Brain microvascular endothelial cell (primary cell): ENCODE measurements around the gene SERINC5.
"Not testable (repeated sequence)": the region's sequence is repeated elsewhere in the genome, so short reads cannot be mapped to it uniquely, and the experiment has no call there.

ENCODE experiments used
- DNase-seq: peaks from one replicate; pipeline ENCODE4 v3.0.0-alpha.2; 2020
- H3K27ac ChIP-seq: fragments of 250-450 bp; sonication (Bioruptor Pico); 2 replicates; pipeline ENCODE4 v1.5.1; 2020; ENCODE audit warnings: mild to moderate bottlenecking, moderate library complexity
- H3K27me3 ChIP-seq: fragments of 250-450 bp; sonication (Bioruptor Pico); replicated peaks from 2 replicates; pipeline ENCODE4 v1.5.1; 2020; ENCODE audit warnings: mild to moderate bottlenecking
- H3K36me3 ChIP-seq: fragments of 250-450 bp; sonication (Bioruptor Pico); replicated peaks from 2 replicates; pipeline ENCODE4 v1.5.1; 2020; ENCODE audit warnings: mild to moderate bottlenecking
- H3K4me3 ChIP-seq: 2 replicates; pipeline ENCODE4 v1.5.1; 2011; ENCODE audit warnings: low read depth, mild to moderate bottlenecking, control low read depth, low read length, moderate library complexity
- in situ Hi-C: cut with HindIII; loops from 2 replicates; pipeline ENCODE4 v1.10.0; 2017; ENCODE audit warnings: low sequenced_read_pairs, low pct_ligation_motif_present
- TF ChIP-seq, protein P1 (sequence below): IDR thresholded peaks from 2 replicates; pipeline ENCODE4 v1.5.1; 2011; ENCODE audit warnings: low read depth, mild to moderate bottlenecking, moderate library complexity, low read length, control low read depth, inconsistent platforms; ENCODE audit errors: missing control alignments

Gene SERINC5

GRCh38 chr5:80140496-80140895 is 115.4 kb downstream of the SERINC5 start:
- in situ Hi-C loops = no loop called here
- DNase-seq = no peak
- TF ChIP-seq, protein P1, sequence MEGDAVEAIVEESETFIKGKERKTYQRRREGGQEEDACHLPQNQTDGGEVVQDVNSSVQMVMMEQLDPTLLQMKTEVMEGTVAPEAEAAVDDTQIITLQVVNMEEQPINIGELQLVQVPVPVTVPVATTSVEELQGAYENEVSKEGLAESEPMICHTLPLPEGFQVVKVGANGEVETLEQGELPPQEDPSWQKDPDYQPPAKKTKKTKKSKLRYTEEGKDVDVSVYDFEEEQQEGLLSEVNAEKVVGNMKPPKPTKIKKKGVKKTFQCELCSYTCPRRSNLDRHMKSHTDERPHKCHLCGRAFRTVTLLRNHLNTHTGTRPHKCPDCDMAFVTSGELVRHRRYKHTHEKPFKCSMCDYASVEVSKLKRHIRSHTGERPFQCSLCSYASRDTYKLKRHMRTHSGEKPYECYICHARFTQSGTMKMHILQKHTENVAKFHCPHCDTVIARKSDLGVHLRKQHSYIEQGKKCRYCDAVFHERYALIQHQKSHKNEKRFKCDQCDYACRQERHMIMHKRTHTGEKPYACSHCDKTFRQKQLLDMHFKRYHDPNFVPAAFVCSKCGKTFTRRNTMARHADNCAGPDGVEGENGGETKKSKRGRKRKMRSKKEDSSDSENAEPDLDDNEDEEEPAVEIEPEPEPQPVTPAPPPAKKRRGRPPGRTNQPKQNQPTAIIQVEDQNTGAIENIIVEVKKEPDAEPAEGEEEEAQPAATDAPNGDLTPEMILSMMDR = no peak
- H3K27me3 ChIP-seq = no peaks in the 10 kb centered on the region
- no peak overlapping the region for H3K27ac ChIP-seq
- no peaks in the 10 kb centered on the region for H3K36me3 ChIP-seq
- H3K4me3 ChIP-seq = no peak overlapping the region

GRCh38 chr5:80139466-80139972 is 116.3 kb downstream of the SERINC5 start:
- Histone ChIP-seq H3K27ac (no peak overlapping the region), H3K4me3 (no peak overlapping the region), H3K36me3 (no peaks in the 10 kb centered on the region), H3K27me3 (no peaks in the 10 kb centered on the region)
- TF ChIP-seq, protein P1 = no peak
- no peak for DNase-seq
- in situ Hi-C loops = no loop called here

GRCh38 chr5:80138486-80138885 is 117.4 kb downstream of the SERINC5 start:
- Histone ChIP-seq H3K36me3 (no peaks in the 10 kb centered on the region), H3K27me3 (no peaks in the 10 kb centered on the region), H3K27ac (no peak overlapping the region), H3K4me3 (no peak overlapping the region)
- DNase-seq = no peak
- TF ChIP-seq, protein P1 = no peak
- in situ Hi-C loops = no loop called here

GRCh38 chr5:80136798-80137197 is 119.0 kb downstream of the SERINC5 start:
- in situ Hi-C loops, H3K27me3 ChIP-seq, H3K27ac ChIP-seq, DNase-seq, H3K36me3 ChIP-seq, H3K4me3 ChIP-seq: not testable (repeated sequence)

- Histone ChIP-seq H3K36me3 (no peaks in the 10 kb centered on the region), H3K4me3 (no peak overlapping the region), H3K27me3 (no peaks in the 10 kb centered on the region), H3K27ac (no peak overlapping the region)
- in situ Hi-C loops = no loop called here
- TF ChIP-seq, protein P1 = no peak
- no peak for DNase-seq
Measured at GRCh38 chr5:80134876-80135275, 121.0 kb downstream of the SERINC5 start.

DNA sequence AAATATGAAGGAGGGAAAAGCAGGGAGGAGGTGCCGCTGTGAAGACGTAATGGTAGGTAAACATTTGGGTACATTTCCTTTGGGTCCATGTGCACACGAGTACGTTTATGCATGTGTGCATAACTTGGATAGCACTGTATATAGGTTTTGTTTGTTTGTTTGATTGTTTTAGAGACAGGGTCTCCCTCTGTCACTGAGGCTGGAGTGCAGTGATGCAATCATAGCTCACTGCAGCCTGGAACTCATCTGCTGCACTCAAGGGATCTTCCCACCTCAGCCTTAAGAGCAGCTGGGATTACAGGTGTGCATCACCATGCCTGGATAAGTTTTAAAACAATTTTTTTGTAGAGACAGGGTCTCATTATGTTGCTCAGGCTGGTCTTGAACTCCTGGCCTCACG is 126.7 kb downstream of the SERINC5 start:
- TF ChIP-seq, protein P1 = no peak
- in situ Hi-C loops = no loop called here
- Histone ChIP-seq H3K4me3 (no peak overlapping the region), H3K27me3 (no peaks in the 10 kb centered on the region), H3K36me3 (no peaks in the 10 kb centered on the region), H3K27ac (no peak overlapping the region)
- DNase-seq = no peak
